Measurements from ENCODE around the gene YPEL5. TPM values are rescaled to one million over a fixed set of nuclear protein-coding genes. Genes with fewer than 3 reads are reported as not detected.

The YPEL5 gene
- total and polyA plus RNA-seq, 10 of the 15 experiments (the other 5 are each of a cell fraction or from before 2014, with no cell fraction given): 18.8 to 47.3 (median 21.7) TPM

- Histone ChIP-seq H3K4me1 (ENCODE audit: control insufficient read depth, insufficient read depth, low read length) (peaks cover 3% of the 10 kb centered on the region; the same call in 1 of the 2 replicates), H3K4me2 (ENCODE audit: control insufficient read depth, insufficient read depth) (no peak overlapping the region), H3K79me2 (ENCODE audit: control insufficient read depth, insufficient read depth, low read length) (no peaks in the 10 kb centered on the region), H3K9me3 (replicated peaks; ENCODE audit: control insufficient read depth, insufficient read depth, low read length) (no peaks in the 10 kb centered on the region), H4K20me1 (ENCODE audit: control insufficient read depth, insufficient read depth) (no peaks in the 10 kb centered on the region), H3K27me3 (replicated peaks in 1 of 2; ENCODE audit: control insufficient read depth in 2 of 2, insufficient read depth in 2 of 2, low read length in 1 of 2) (peaks cover 0 to 2% of the 10 kb centered on the region in 2 experiments; a peak in 1 of 4 replicates), H3K4me3 (no peak overlapping the region), H3K36me3 (ENCODE audit: control insufficient read depth in 2 of 2, insufficient read depth in 2 of 2, low read length in 1 of 2) (peaks cover 0 to 3% of the 10 kb centered on the region in 2 experiments; a peak in 2 of 4 replicates), H3K9ac (ENCODE audit: control insufficient read depth, insufficient read depth, low read length) (no peak overlapping the region), H2AFZ (ENCODE audit: control insufficient read depth, low read depth, low read length) (no peak overlapping the region), H3K27ac (ENCODE audit: control insufficient read depth, insufficient read depth) (no peak overlapping the region)
- ChIA-PET POLR2A (interaction anchor here (3.9 kb wide), 1 partner anchor 14 kb away, joined by 20 read pairs; no protein-coding TSS in a partner anchor), RAD21 (ENCODE audit: unreplicated experiment) (interaction anchor here (4.6 to 9.7 kb wide), 2 partner anchors 14 to 547 kb away, joined by 97 to 420 read pairs; partner anchors contain the start of gene YPEL5), CTCF (interaction anchor here (0.6 to 11.2 kb wide), 11 partner anchors 11 to 922 kb away, joined by 4 to 724 read pairs (median 33); partner anchors contain the start of gene YPEL5), SMC1A (ENCODE audit: uncharacterized antibody, unreplicated experiment) (interaction anchor here (1.0 to 10.0 kb wide), 7 partner anchors 12 to 547 kb away, joined by 3 to 379 read pairs (median 4); no protein-coding TSS in a partner anchor)
- WGBS (ENCODE audit: insufficient coverage, insufficient replicate concordance, low lambda C conversion rate, missing lambda C conversion rate): 73% methylated on average over 2 of the region's 2 CpGs
- no TSS peak for BruUV-seq (replicated peaks)
- no peak for FAIRE-seq
- DNase-seq (ENCODE audit: low read depth, low spot score): no peak
- no peak; the same call in 2 of the 3 replicates for ATAC-seq
- no peak for TF ChIP-seq RUNX3 (IDR thresholded peaks at IDR 0.05; ENCODE audit: low read length)
- no peak for TF ChIP-seq DPF2 (IDR thresholded peaks at IDR 0.05)
- TF ChIP-seq MAX (IDR thresholded peaks at IDR 0.05; ENCODE audit: low read depth, low read length): no peak
- TF ChIP-seq PKNOX1 (IDR thresholded peaks at IDR 0.05): no peak
- no peak for TF ChIP-seq PAX5 (IDR thresholded peaks at IDR 0.05; ENCODE audit: borderline replicate concordance, low read depth, low read length)
- TF ChIP-seq JUNB (IDR thresholded peaks at IDR 0.05): no peak
- TF ChIP-seq BCLAF1 (IDR thresholded peaks at IDR 0.05): no peak
- no peak for TF ChIP-seq MEF2A (IDR thresholded peaks at IDR 0.05; ENCODE audit: insufficient read depth, low read depth, low read length)
- TF ChIP-seq E4F1 (IDR thresholded peaks at IDR 0.05; ENCODE audit: borderline replicate concordance, partially characterized antibody): no peak
- in situ Hi-C loops (cut with MboI) (loop anchor here (10.0 to 25.0 kb wide), 2 partner anchors 999 to 1172 kb away; no protein-coding TSS in a partner anchor), intact Hi-C loops (cut with micrococcal nuclease; ENCODE audit: unreplicated experiment) (loop anchor here (10.0 kb wide), 1 partner anchor 702 kb away; no protein-coding TSS in a partner anchor)
Measured at GRCh38 chr2:30162806-30163205, 16.0 kb downstream of the YPEL5 start.

All from GM12878 (cell line).